Measurements from ENCODE around the gene SNRPF.
"Not testable (repeated sequence)": the region's sequence is repeated elsewhere in the genome, so short reads cannot be mapped to it uniquely, and the experiment has no call there.

The SNRPF gene

DNA sequence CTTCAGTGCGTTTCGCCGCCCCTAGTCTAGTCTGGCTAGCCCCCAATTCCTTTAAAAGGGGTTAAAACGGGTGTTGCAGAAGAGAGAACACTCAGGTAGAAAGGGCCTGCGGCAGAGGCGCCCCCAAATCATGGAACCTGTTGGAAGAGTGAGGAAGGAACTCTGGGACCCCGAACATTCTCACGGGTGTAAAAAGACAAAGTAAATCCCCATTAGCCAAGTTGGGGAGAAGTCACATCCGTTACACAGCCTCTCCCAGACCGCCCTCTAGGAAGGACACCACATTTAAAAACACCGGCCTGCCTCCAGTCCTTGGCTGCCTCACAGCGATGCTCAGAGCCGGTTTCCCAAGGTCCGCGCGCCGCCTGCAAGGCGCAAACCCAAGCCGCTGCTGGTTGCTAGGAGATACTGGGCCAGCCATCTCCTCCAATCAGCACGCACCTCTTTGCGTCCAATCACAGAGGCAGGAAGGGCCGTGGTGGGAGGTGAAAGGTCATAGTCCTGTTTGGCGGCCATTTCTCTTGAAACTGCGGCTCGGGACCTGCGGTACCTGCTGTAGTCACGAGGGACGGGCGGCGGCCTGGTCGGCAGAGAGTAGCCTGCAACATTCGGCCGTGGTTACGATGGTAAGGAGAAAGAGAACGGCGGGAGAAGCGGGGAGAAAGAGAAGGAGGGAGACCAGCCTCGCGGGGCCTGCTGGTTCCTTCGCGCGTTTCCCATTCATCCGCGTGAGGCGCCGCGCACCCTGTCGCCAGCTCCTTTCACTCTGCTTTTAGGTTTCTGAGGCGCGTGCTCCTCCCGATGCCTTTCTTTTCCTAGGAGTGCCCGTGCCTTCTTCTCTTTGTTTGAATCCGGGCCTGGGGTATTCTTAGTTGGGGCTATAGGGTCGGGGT is at the start of gene SNRPF:
Gene SNRPF (plus strand): TSS at position 502 of the 893 bp plus-strand sequence. CDS start 122 bp downstream, at position 624.
- no peaks in the 10 kb centered on the region for H3K9me3 ChIP-seq (replicated peaks; ENCODE audit: insufficient read depth, low read length)

DNA sequence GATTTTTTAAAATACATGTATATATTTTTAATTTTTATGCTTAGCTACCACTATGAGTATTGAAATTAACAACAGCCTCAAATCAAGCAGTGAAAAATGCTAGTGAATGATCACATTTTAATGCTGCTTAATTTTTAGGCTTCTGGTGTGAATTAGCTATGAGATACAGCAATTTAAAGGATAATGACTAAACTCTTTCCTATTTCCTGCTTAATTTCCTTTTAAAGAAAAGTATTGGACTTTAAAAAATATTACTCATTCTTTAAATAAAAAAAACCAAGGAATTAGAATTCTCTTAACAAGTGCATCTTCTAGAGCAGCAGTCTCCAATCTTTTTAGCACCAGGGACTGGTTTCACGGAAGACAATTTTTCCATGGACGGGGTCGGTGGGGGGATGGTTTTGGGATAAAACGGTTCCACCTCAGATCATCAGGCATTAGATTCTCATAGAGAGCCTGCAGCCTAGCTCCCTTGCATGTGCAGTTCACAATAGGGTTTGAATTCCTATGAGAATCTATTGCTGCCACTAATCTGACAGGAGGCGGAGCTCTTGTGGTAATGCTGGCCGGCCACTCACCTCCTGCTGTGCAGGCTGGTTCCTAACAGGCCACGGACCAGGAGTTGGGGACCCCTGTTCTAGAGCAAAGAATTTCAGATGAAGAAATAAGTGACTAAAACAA is 49.6 kb upstream of the SNRPF start:
- TF ChIP-seq EZH2phosphoT487 (IDR thresholded peaks at IDR 0.05; ENCODE audit: low read length) (no peak), EZH2 (optimal IDR thresholded peaks at IDR 0.05; ENCODE audit: low read depth, low read length) (no peak)
- TF ChIP-seq, protein P1, sequence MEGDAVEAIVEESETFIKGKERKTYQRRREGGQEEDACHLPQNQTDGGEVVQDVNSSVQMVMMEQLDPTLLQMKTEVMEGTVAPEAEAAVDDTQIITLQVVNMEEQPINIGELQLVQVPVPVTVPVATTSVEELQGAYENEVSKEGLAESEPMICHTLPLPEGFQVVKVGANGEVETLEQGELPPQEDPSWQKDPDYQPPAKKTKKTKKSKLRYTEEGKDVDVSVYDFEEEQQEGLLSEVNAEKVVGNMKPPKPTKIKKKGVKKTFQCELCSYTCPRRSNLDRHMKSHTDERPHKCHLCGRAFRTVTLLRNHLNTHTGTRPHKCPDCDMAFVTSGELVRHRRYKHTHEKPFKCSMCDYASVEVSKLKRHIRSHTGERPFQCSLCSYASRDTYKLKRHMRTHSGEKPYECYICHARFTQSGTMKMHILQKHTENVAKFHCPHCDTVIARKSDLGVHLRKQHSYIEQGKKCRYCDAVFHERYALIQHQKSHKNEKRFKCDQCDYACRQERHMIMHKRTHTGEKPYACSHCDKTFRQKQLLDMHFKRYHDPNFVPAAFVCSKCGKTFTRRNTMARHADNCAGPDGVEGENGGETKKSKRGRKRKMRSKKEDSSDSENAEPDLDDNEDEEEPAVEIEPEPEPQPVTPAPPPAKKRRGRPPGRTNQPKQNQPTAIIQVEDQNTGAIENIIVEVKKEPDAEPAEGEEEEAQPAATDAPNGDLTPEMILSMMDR (IDR thresholded peaks at IDR 0.05; ENCODE audit: low read length) = no peak
- Histone ChIP-seq H3K79me2 (ENCODE audit: low read length) (no peaks in the 10 kb centered on the region), H3K4me3 (ENCODE audit: low read length) (no peak overlapping the region), H3K9me2 (replicated peaks; ENCODE audit: insufficient read depth, low read length) (no peaks in the 10 kb centered on the region), H2AFZ (ENCODE audit: low read length) (no peak overlapping the region), H3K4me1 (ENCODE audit: low read length) (no peaks in the 10 kb centered on the region), H3K27me3 (replicated peaks; ENCODE audit: insufficient read depth, low read length) (no peaks in the 10 kb centered on the region), H3F3A (ENCODE audit: insufficient read depth, low read length) (no peaks in the 10 kb centered on the region), H3K4me2 (ENCODE audit: low read depth, low read length) (no peak overlapping the region), H3K9me3 (replicated peaks; ENCODE audit: insufficient read depth, low read length) (no peaks in the 10 kb centered on the region), H3K27ac (ENCODE audit: low read length) (no peak overlapping the region), H3K36me3 (replicated peaks; ENCODE audit: insufficient read depth, low read length) (no peaks in the 10 kb centered on the region), H4K20me1 (ENCODE audit: insufficient read depth, low read length) (no peaks in the 10 kb centered on the region), H3K9ac (ENCODE audit: low read length) (no peak overlapping the region)
- DNase-seq = no peak

More for the DNA sequence above, at the start of gene SNRPF:
- Histone ChIP-seq H4K20me1 (ENCODE audit: insufficient read depth, low read length) (no peaks in the 10 kb centered on the region), H3K4me1 (ENCODE audit: low read length) (peaks cover 5% of the 10 kb centered on the region; the same call in 1 of the 2 replicates), H3K4me3 (ENCODE audit: low read length) (peak within 1 kb of the TSS; percentile 81), H3K9me2 (replicated peaks; ENCODE audit: insufficient read depth, low read length) (no peaks in the 10 kb centered on the region), H3K36me3 (replicated peaks; ENCODE audit: insufficient read depth, low read length) (no peaks in the 10 kb centered on the region), H3K79me2 (ENCODE audit: low read length) (peaks cover 49% of the 10 kb centered on the region), H3K4me2 (ENCODE audit: low read depth, low read length) (peak within 1 kb of the TSS; percentile 79), H3K27ac (ENCODE audit: low read length) (peak within 1 kb of the TSS; percentile 55; the same call in 1 of the 2 replicates), H3K27me3 (replicated peaks; ENCODE audit: insufficient read depth, low read length) (no peaks in the 10 kb centered on the region), H3F3A (ENCODE audit: insufficient read depth, low read length) (no peaks in the 10 kb centered on the region), H3K9ac (ENCODE audit: low read length) (peak within 1 kb of the TSS; percentile 70), H2AFZ (ENCODE audit: low read length) (peak within 1 kb of the TSS; percentile 71)
- DNase-seq = peak; percentile 96
- TF ChIP-seq, protein P1 (IDR thresholded peaks at IDR 0.05; ENCODE audit: low read length) = peak; percentile 20; the same call in 1 of the 2 replicates
- no peak for TF ChIP-seq EZH2phosphoT487 (IDR thresholded peaks at IDR 0.05; ENCODE audit: low read length)

DNA sequence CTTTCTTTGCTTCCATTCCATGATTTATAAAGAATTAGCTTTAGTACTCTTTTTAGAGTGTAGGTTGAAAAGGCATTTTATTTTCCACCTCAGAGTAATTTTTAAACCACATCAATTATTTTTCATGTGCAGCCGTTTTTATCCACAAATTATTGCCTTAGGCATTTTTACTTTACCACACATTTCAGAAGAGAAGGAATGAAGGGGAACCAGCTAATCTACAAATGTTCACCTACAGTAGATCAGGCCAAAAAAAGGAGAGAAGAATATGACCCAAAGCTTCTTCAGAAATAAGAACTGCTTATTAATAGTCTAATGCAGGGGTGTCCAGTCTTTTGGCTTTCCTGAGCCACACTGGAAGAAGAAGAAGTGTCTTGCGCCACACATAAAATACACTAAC is 48.3 kb upstream of the SNRPF start:
- Histone ChIP-seq H3K9ac (ENCODE audit: low read length) (no peak overlapping the region), H3K27ac (ENCODE audit: low read length) (no peak overlapping the region), H3K9me3 (replicated peaks; ENCODE audit: insufficient read depth, low read length) (no peaks in the 10 kb centered on the region), H3K79me2 (ENCODE audit: low read length) (no peaks in the 10 kb centered on the region), H3F3A (ENCODE audit: insufficient read depth, low read length) (no peaks in the 10 kb centered on the region), H3K4me1 (ENCODE audit: low read length) (no peaks in the 10 kb centered on the region), H3K9me2 (replicated peaks; ENCODE audit: insufficient read depth, low read length) (no peaks in the 10 kb centered on the region), H3K27me3 (replicated peaks; ENCODE audit: insufficient read depth, low read length) (no peaks in the 10 kb centered on the region), H3K4me2 (ENCODE audit: low read depth, low read length) (no peak overlapping the region), H4K20me1 (ENCODE audit: insufficient read depth, low read length) (no peaks in the 10 kb centered on the region), H3K36me3 (replicated peaks; ENCODE audit: insufficient read depth, low read length) (no peaks in the 10 kb centered on the region), H2AFZ (ENCODE audit: low read length) (no peak overlapping the region), H3K4me3 (ENCODE audit: low read length) (no peak overlapping the region)
- TF ChIP-seq EZH2phosphoT487 (IDR thresholded peaks at IDR 0.05; ENCODE audit: low read length) (no peak), EZH2 (optimal IDR thresholded peaks at IDR 0.05; ENCODE audit: low read depth, low read length) (no peak)
- TF ChIP-seq, protein P1 (IDR thresholded peaks at IDR 0.05; ENCODE audit: low read length) = no peak
- DNase-seq = no peak

GRCh38 chr12:95812155-95812554 is 46.6 kb upstream of the SNRPF start:
- not testable (repeated sequence) for H2AFZ ChIP-seq (ENCODE audit: low read length); H3F3A ChIP-seq (ENCODE audit: insufficient read depth, low read length); H3K27ac ChIP-seq (ENCODE audit: low read length); H3K4me1 ChIP-seq (ENCODE audit: low read length); H3K9me2 ChIP-seq (replicated peaks; ENCODE audit: insufficient read depth, low read length); H3K36me3 ChIP-seq (replicated peaks; ENCODE audit: insufficient read depth, low read length); H3K4me3 ChIP-seq (ENCODE audit: low read length); H3K9ac ChIP-seq (ENCODE audit: low read length); H3K79me2 ChIP-seq (ENCODE audit: low read length); H4K20me1 ChIP-seq (ENCODE audit: insufficient read depth, low read length); H3K4me2 ChIP-seq (ENCODE audit: low read depth, low read length); H3K9me3 ChIP-seq (replicated peaks; ENCODE audit: insufficient read depth, low read length); H3K27me3 ChIP-seq (replicated peaks; ENCODE audit: insufficient read depth, low read length); DNase-seq
